ENCODE results near the gene CCDC169.
"Not testable (repeated sequence)": the region's sequence is repeated elsewhere in the genome, so short reads cannot be mapped to it uniquely, and the experiment has no call there.

The CCDC169 gene

DNA sequence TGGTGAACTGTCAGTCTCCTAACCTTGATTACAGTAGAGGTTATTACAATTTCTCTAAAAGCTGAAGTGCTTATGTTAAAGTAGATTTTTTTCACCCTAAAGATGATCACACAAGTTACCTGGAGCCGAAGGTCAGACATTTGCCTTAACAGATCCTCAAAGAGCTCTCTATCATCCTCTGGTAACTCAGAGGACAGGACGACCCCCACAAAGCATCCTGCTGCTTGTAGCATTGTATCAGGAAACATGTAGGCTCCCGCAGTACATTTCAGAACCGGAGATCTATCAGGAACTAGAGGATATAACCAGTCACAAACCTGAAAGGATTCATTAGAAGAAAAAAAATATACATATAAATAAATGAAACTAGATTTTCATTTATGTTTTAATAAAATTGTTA lies 33.7 kb upstream of the CCDC169 start:
- Histone ChIP-seq H3K27me3 (ENCODE audit: low read depth, low read length) (no peaks in the 10 kb centered on the region), H3K9ac (ENCODE audit: low read length) (no peak overlapping the region), H3K9me3 (ENCODE audit: insufficient read depth, low read length) (0 out of 2 replicates have a peak, but pooled peaks cover 3% of the 10 kb centered on the region), H4K20me1 (ENCODE audit: insufficient read depth, low read length) (no peaks in the 10 kb centered on the region), H3K4me3 (ENCODE audit: low read length) (no peak overlapping the region), H3K4me1 (ENCODE audit: low read length) (no peaks in the 10 kb centered on the region), H3K36me3 (replicated peaks; ENCODE audit: low read depth, low read length) (no peaks in the 10 kb centered on the region), H3K79me2 (ENCODE audit: low read length) (no peaks in the 10 kb centered on the region), H3K27ac (ENCODE audit: low read length) (no peak overlapping the region), H3K4me2 (ENCODE audit: low read length) (no peak overlapping the region), H2AFZ (ENCODE audit: low read depth, low read length) (no peak overlapping the region)
- TF ChIP-seq EZH2phosphoT487 (IDR thresholded peaks at IDR 0.05; ENCODE audit: low read depth), result no peak
- TF ChIP-seq, protein P1, sequence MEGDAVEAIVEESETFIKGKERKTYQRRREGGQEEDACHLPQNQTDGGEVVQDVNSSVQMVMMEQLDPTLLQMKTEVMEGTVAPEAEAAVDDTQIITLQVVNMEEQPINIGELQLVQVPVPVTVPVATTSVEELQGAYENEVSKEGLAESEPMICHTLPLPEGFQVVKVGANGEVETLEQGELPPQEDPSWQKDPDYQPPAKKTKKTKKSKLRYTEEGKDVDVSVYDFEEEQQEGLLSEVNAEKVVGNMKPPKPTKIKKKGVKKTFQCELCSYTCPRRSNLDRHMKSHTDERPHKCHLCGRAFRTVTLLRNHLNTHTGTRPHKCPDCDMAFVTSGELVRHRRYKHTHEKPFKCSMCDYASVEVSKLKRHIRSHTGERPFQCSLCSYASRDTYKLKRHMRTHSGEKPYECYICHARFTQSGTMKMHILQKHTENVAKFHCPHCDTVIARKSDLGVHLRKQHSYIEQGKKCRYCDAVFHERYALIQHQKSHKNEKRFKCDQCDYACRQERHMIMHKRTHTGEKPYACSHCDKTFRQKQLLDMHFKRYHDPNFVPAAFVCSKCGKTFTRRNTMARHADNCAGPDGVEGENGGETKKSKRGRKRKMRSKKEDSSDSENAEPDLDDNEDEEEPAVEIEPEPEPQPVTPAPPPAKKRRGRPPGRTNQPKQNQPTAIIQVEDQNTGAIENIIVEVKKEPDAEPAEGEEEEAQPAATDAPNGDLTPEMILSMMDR (IDR thresholded peaks at IDR 0.05; ENCODE audit: low read depth, low read length), result no peak

DNA sequence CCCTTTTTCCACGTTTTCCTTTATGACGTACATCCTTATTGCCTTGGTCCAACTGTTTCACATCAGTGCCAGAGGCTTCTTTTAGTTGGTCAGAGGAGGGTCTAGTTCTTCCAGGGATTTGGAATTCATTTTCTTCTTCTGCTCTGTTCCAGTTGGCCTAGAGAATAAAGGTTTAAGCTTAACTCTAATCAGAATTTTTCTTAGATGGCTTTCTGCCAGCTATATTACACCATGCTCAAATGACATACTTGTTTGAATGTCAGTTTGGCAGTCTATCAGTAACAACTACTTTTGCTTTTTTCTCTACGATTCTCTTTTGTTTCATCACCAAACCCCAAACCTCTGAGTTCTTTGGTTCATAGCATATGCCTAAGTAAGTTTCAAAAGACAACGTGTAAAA lies 31.7 kb upstream of the CCDC169 start:
- no peak for TF ChIP-seq EZH2phosphoT487 (IDR thresholded peaks at IDR 0.05; ENCODE audit: low read depth)
- TF ChIP-seq, protein P1 (IDR thresholded peaks at IDR 0.05; ENCODE audit: low read depth, low read length), result no peak
- Histone ChIP-seq H3K27ac (ENCODE audit: low read length) (no peak overlapping the region), H3K36me3 (replicated peaks; ENCODE audit: low read depth, low read length) (no peaks in the 10 kb centered on the region), H3K9ac (ENCODE audit: low read length) (no peak overlapping the region), H4K20me1 (ENCODE audit: insufficient read depth, low read length) (no peaks in the 10 kb centered on the region), H3K4me1 (ENCODE audit: low read length) (no peaks in the 10 kb centered on the region), H2AFZ (ENCODE audit: low read depth, low read length) (no peak overlapping the region), H3K9me3 (ENCODE audit: insufficient read depth, low read length) (0 out of 2 replicates have a peak, but pooled peaks cover 3% of the 10 kb centered on the region), H3K27me3 (ENCODE audit: low read depth, low read length) (no peaks in the 10 kb centered on the region), H3K4me3 (ENCODE audit: low read length) (no peak overlapping the region), H3K4me2 (ENCODE audit: low read length) (no peak overlapping the region), H3K79me2 (ENCODE audit: low read length) (no peaks in the 10 kb centered on the region)

DNA sequence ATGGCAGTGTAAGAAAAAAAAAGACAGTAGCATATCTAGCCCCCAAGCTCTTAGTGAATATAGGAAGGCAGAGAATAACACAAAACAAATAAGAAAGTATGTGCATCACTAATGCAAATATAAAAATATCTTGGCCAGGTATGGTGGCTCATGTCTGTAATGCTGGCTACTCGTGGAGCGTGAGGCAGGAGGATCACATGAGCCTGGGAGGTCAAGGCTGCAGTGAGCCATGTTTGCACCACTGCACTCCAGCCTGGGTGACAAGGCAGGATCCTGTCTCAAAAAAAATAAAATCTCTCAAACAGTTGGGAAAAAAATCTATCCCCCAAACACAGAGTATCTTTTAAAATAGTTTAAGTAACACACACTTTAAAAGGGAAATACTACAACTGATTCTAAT lies 31.2 kb upstream of the CCDC169 start:
- Histone ChIP-seq H3K36me3 (replicated peaks; ENCODE audit: low read depth, low read length) (no peaks in the 10 kb centered on the region), H3K4me2 (ENCODE audit: low read length) (no peak overlapping the region), H4K20me1 (ENCODE audit: insufficient read depth, low read length) (no peaks in the 10 kb centered on the region), H3K9me3 (ENCODE audit: insufficient read depth, low read length) (0 out of 2 replicates have a peak, but pooled peaks cover 3% of the 10 kb centered on the region), H3K9ac (ENCODE audit: low read length) (no peak overlapping the region), H3K27ac (ENCODE audit: low read length) (no peak overlapping the region), H3K79me2 (ENCODE audit: low read length) (no peaks in the 10 kb centered on the region), H3K4me3 (ENCODE audit: low read length) (no peak overlapping the region), H3K27me3 (ENCODE audit: low read depth, low read length) (no peaks in the 10 kb centered on the region), H2AFZ (ENCODE audit: low read depth, low read length) (no peak overlapping the region), H3K4me1 (ENCODE audit: low read length) (no peaks in the 10 kb centered on the region)
- TF ChIP-seq EZH2phosphoT487 (IDR thresholded peaks at IDR 0.05; ENCODE audit: low read depth), result no peak
- TF ChIP-seq, protein P1 (IDR thresholded peaks at IDR 0.05; ENCODE audit: low read depth, low read length), result no peak

DNA sequence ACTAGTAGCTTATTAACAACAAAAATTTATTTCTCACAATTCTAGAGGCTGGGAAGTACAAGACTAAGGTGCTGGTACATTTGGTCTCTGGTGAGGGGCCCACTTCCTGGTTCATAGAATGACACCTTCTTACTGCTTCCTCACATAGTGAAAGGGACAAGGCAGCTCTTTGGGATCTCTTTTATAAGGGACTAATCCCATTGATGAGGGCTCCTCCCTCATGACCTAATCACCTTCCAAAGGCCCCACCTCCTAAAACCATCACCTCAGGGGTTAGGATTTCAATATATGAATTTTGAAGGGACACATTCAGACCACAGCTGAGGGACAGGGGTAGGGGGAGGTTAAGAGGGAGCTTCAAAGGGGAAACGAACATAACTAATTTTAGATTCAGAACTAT lies 28.3 kb upstream of the CCDC169 start:
- Histone ChIP-seq H3K9me3 (ENCODE audit: insufficient read depth, low read length) (0 out of 2 replicates have a peak, but pooled peaks cover 3% of the 10 kb centered on the region), H3K4me2 (ENCODE audit: low read length) (no peak overlapping the region), H3K9ac (ENCODE audit: low read length) (no peak overlapping the region), H3K36me3 (replicated peaks; ENCODE audit: low read depth, low read length) (no peaks in the 10 kb centered on the region), H3K4me3 (ENCODE audit: low read length) (no peak overlapping the region), H3K27me3 (ENCODE audit: low read depth, low read length) (no peaks in the 10 kb centered on the region), H3K79me2 (ENCODE audit: low read length) (no peaks in the 10 kb centered on the region), H2AFZ (ENCODE audit: low read depth, low read length) (no peak overlapping the region), H4K20me1 (ENCODE audit: insufficient read depth, low read length) (no peaks in the 10 kb centered on the region), H3K27ac (ENCODE audit: low read length) (no peak overlapping the region), H3K4me1 (ENCODE audit: low read length) (no peaks in the 10 kb centered on the region)
- TF ChIP-seq, protein P1 (IDR thresholded peaks at IDR 0.05; ENCODE audit: low read depth, low read length), result no peak
- TF ChIP-seq EZH2phosphoT487 (IDR thresholded peaks at IDR 0.05; ENCODE audit: low read depth), result no peak

DNA sequence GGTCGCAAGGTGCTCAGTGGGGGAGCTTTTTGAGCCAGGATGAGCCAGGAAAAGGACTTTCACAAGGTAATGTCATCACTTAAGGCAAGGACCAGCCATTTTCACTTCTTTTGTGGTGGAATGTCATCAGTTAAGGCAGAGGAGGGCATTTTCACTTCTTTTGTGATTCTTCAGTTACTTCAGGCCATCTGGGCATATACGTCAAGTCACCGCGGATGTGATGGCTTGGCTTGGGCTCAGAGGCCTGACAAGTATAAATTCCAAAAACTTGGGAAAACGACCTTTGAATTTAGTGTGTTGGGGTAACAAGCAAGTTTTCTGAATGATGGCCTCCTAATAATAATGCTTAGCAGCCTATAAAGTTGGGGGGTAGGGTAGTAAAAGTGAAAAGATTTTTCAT lies 27.3 kb upstream of the CCDC169 start:
- not testable (repeated sequence) for H2AFZ ChIP-seq (ENCODE audit: low read depth, low read length); H3K36me3 ChIP-seq (replicated peaks; ENCODE audit: low read depth, low read length); H3K27ac ChIP-seq (ENCODE audit: low read length); H3K4me3 ChIP-seq (ENCODE audit: low read length); H4K20me1 ChIP-seq (ENCODE audit: insufficient read depth, low read length); H3K9ac ChIP-seq (ENCODE audit: low read length); H3K79me2 ChIP-seq (ENCODE audit: low read length); H3K4me1 ChIP-seq (ENCODE audit: low read length); H3K9me3 ChIP-seq (ENCODE audit: insufficient read depth, low read length); H3K27me3 ChIP-seq (ENCODE audit: low read depth, low read length); H3K4me2 ChIP-seq (ENCODE audit: low read length)

Data from OCI-LY3 (cell line).